ENCODE measurements around the gene HYAL3.

GRCh38 chr3:50303013-50303815, 4.0 kb upstream of the HYAL3 start, which contains the start of gene HYAL1:
- TF ChIP-seq CTCF (IDR thresholded peaks at IDR 0.05), result no peak
- peak; percentile 20 to 68 for TF ChIP-seq POLR2AphosphoS5 (IDR thresholded peaks at IDR 0.05)
- no peak for TF ChIP-seq POLR2A (IDR thresholded peaks at IDR 0.05; ENCODE audit: low read depth)

All from esophagus muscularis mucosa (tissue), 3 donors.